Immature natural killer cell (primary cell): ENCODE results near the gene XPO1. TPM values are rescaled to one million over a fixed set of nuclear protein-coding genes. Genes with fewer than 3 reads are reported as not detected.
"Not testable (repeated sequence)": the region's sequence is repeated elsewhere in the genome, so short reads cannot be mapped to it uniquely, and the experiment has no call there.

Experiments used
- DNase-seq, 3 donors: peaks; one replicate each; pipeline ENCODE4 v3.0.0; 2022; ENCODE audit warnings: mixed read lengths in 1 of 3
- H3K27ac Mint-ChIP-seq, 6 donors: one replicate each; pipeline ENCODE4 v1.8.0; 2020; ENCODE audit warnings: mixed read lengths in 6 of 6, mild to moderate bottlenecking in 5 of 6, inconsistent platforms in 4 of 6, moderate library complexity in 3 of 6
- H3K27me3 Mint-ChIP-seq, 3 donors: one replicate each; pipeline ENCODE4 v1.8.0; 2020 to 2021; ENCODE audit warnings: low read depth in 3 of 3, mild to moderate bottlenecking in 3 of 3, mixed read lengths in 3 of 3, moderate library complexity in 3 of 3, inconsistent platforms in 1 of 3
- H3K36me3 Mint-ChIP-seq, 3 donors: one replicate each; pipeline ENCODE4 v1.8.0; 2020; ENCODE audit warnings: mixed read lengths in 3 of 3, inconsistent platforms in 2 of 3, mild to moderate bottlenecking in 2 of 3
- H3K4me1 Mint-ChIP-seq, 2 donors: one replicate each; pipeline ENCODE4 v1.8.0; 2020; ENCODE audit warnings: inconsistent platforms in 2 of 2, mild to moderate bottlenecking in 2 of 2, mixed read lengths in 2 of 2, moderate library complexity in 1 of 2
- H3K4me3 Mint-ChIP-seq, 5 donors: one replicate each; pipeline ENCODE4 v1.8.0; 2020; ENCODE audit warnings: mild to moderate bottlenecking in 5 of 5, mixed read lengths in 5 of 5, inconsistent platforms in 3 of 5, moderate library complexity in 3 of 5
- H3K9me3 Mint-ChIP-seq, 6 donors: one replicate each; pipeline ENCODE4 v1.8.0; 2020; ENCODE audit warnings: mild to moderate bottlenecking in 6 of 6, mixed read lengths in 6 of 6, inconsistent platforms in 4 of 6, moderate library complexity in 3 of 6
- polyA plus RNA-seq, 3 donors: library from polyadenylated mRNA; unstranded; fragments of 300-500 nt; fragmentation: Illumina TruSeq; gene quantifications; one replicate each; pipeline ENCODE4 v1.2.3, GENCODE V29; 2021

The XPO1 gene
- polyA plus RNA-seq, 3 donors from 2014 or later, result 19.7 to 44.4 (median 19.9) TPM

DNA sequence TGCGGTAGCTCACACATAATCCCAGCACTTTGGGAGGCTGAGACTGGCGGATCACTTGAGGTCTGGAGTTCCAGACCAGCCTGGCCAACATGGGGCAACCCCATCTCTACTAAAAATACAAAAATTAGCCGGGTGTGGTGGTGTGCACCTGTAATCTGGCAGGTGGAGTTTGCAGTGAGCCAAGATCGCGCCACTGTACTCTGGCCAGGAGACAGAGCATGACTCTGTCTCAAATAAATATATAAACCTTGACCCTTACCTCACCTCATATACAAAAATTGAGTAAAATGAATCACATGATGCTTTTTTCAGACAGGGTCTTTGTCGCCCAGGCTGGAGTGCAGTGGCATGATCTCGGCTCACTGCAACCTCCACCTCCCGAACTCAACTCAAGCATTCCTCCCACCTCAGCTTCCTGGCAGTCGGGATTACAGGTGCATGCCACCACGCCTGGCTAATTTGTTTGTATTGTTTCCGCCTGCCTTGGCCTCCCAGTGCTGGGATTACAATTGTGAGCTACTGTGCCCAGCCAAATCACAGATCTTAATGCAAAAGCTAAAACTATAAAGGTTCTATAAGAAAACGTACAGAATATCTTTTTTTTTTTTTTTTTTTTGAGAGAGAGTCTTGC lies 25.3 kb downstream of the XPO1 start:
- H3K27me3 Mint-ChIP-seq, result no peaks in the 10 kb centered on the region
- H3K4me1 Mint-ChIP-seq, result peaks cover 11 to 33% of the 10 kb centered on the region in 2 donors
- DNase-seq, result no peak
- H3K36me3 Mint-ChIP-seq, result peaks cover 0 to 17% (median 5%) of the 10 kb centered on the region in 3 donors
- peak overlapping the region in 3 of 6 donors; percentile 56 to 85 (median 64) for H3K27ac Mint-ChIP-seq
- no peaks in the 10 kb centered on the region for H3K9me3 Mint-ChIP-seq
- H3K4me3 Mint-ChIP-seq, result no peak overlapping the region

- Mint-ChIP-seq H3K9me3 (no peaks in the 10 kb centered on the region), H3K36me3 (peaks cover 0 to 10% (median 5%) of the 10 kb centered on the region in 3 donors), H3K4me3 (no peak overlapping the region), H3K4me1 (peaks cover 18 to 40% of the 10 kb centered on the region in 2 donors), H3K27ac (peak overlapping the region in 1 of 6 donors; percentile 12), H3K27me3 (peaks cover 0 to 2% (median 0%) of the 10 kb centered on the region in 3 donors)
- no peak for DNase-seq
Measured at GRCh38 chr2:61510674-61511671, 27.2 kb downstream of the XPO1 start.

- H3K36me3 Mint-ChIP-seq, result peaks cover 0 to 2% (median 0%) of the 10 kb centered on the region in 3 donors
- H3K4me3 Mint-ChIP-seq, result no peak overlapping the region
- peaks cover 19 to 30% of the 10 kb centered on the region in 2 donors for H3K4me1 Mint-ChIP-seq
- peak overlapping the region in 1 of 6 donors; percentile 22 for H3K27ac Mint-ChIP-seq
- H3K27me3 Mint-ChIP-seq, result peaks cover 0 to 2% (median 2%) of the 10 kb centered on the region in 3 donors
- DNase-seq, result no peak
- H3K9me3 Mint-ChIP-seq, result no peaks in the 10 kb centered on the region
Measured at GRCh38 chr2:61504949-61505348, 33.2 kb downstream of the XPO1 start.

- Mint-ChIP-seq H3K4me3 (no peak overlapping the region), H3K27ac (no peak overlapping the region), H3K36me3 (peaks cover 14 to 33% (median 23%) of the 10 kb centered on the region in 3 donors), H3K27me3 (no peaks in the 10 kb centered on the region), H3K4me1 (peaks cover 8 to 11% of the 10 kb centered on the region in 2 donors), H3K9me3 (no peaks in the 10 kb centered on the region)
- no peak for DNase-seq
Measured at GRCh38 chr2:61499060-61499459, 39.1 kb downstream of the XPO1 start.

DNA sequence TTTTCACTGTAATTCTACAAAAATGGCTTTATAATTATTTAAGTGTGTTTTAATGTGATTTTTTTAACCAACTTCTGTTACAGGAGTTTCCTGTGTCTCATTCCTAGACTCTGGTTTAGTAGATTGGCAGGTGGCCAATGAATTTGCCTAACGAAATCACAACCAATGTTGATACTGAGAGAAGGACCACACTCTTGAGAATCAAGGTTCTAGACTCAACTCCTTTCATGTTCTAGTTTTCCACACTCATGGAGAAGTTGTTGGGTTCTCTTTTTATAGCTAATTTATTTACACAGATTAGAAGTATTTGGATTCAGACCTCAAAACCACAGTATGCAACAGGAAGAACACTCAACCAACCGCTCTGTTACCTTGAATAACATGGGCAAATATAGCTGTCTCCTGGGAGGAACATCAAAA lies 44.6 kb downstream of the XPO1 start:
- H3K9me3 Mint-ChIP-seq, result no peaks in the 10 kb centered on the region
- H3K4me3 Mint-ChIP-seq, result peak overlapping the region in 2 of 5 donors; percentile 3 to 33
- peaks cover 16 to 26% of the 10 kb centered on the region in 2 donors for H3K4me1 Mint-ChIP-seq
- peak in 1 of 3 donors; percentile 8 for DNase-seq
- H3K27ac Mint-ChIP-seq, result peak overlapping the region; percentile 32 to 81 (median 77)
- peaks cover 12 to 44% (median 25%) of the 10 kb centered on the region in 3 donors for H3K36me3 Mint-ChIP-seq
- H3K27me3 Mint-ChIP-seq, result no peaks in the 10 kb centered on the region

DNA sequence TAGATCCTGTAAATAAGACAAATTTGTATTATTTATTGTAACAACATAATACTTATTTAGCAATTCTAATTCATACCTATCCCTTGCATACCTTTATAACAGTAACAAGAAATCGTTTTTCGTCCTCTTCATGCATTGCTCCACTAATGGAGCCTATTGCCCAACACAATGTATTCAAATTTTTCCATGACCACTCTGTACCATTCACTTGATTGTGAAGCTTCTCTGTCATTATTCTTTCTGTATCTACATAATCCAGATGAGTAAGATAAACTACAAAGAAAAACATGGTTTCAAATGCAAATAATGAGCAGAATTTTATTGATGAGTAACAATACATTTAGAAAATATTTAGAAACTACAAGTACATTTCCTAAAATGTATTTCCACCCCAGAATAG lies 45.7 kb downstream of the XPO1 start:
- peak overlapping the region in 3 of 6 donors; percentile 7 to 67 (median 64) for H3K27ac Mint-ChIP-seq
- no peak for DNase-seq
- H3K4me1 Mint-ChIP-seq, result peaks cover 16 to 35% of the 10 kb centered on the region in 2 donors
- H3K4me3 Mint-ChIP-seq, result no peak overlapping the region
- no peaks in the 10 kb centered on the region for H3K9me3 Mint-ChIP-seq
- H3K36me3 Mint-ChIP-seq, result peaks cover 6 to 46% (median 25%) of the 10 kb centered on the region in 3 donors
- no peaks in the 10 kb centered on the region for H3K27me3 Mint-ChIP-seq

DNA sequence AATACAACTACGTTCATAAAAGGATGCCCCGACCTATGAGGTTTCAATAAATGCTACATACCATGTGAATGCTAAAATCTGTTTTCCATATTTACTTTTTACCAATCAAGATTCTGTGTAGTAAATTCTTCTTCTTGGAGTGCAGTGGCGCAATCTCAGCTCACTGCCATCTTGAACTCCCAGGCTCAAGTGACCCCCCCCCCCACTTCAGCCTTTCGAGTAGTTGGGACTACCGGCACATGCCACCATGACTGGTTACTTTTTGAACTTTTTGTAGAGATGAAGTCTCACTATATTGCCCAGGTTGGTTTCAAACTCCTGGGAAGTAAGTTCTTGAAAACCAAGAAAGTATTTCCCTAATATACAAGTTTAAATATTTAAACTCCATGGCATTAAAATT lies 52.9 kb downstream of the XPO1 start:
- Mint-ChIP-seq H3K4me3 (no peak overlapping the region), H3K4me1 (peaks cover 0 to 21% of the 10 kb centered on the region in 2 donors), H3K36me3 (peaks cover under 1 to 53% (median 25%) of the 10 kb centered on the region in 3 donors), H3K27me3 (peaks cover 0 to 2% (median 0%) of the 10 kb centered on the region in 3 donors), H3K9me3 (no peaks in the 10 kb centered on the region), H3K27ac (no peak overlapping the region)
- DNase-seq, result no peak

DNA sequence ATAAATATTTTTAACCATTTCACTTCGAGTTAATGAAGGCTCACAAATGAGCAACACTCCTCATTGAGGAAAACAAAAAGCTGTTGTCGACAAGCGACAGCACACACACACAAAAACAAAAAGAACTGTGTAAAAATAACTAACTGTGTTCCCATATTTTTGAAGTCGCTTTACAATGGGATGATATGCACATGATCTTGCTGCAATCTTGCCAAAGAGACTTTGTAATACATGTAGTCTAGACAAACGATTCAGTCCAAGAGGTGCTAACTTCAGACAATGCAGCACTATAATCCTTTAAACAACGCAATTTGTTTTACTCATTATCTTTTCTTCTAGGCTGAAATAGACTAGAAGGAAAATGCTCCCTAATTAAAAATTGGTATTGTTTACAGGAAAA lies 60.1 kb downstream of the XPO1 start:
- Mint-ChIP-seq H3K27me3 (peaks cover 0 to 5% (median 0%) of the 10 kb centered on the region in 3 donors), H3K4me3 (no peak overlapping the region), H3K9me3 (no peaks in the 10 kb centered on the region), H3K36me3 (peaks cover 0 to 24% (median 9%) of the 10 kb centered on the region in 3 donors), H3K4me1 (peaks cover 2 to 7% of the 10 kb centered on the region in 2 donors), H3K27ac (peak overlapping the region in 3 of 6 donors; percentile 16 to 61 (median 57))
- DNase-seq, result no peak

DNA sequence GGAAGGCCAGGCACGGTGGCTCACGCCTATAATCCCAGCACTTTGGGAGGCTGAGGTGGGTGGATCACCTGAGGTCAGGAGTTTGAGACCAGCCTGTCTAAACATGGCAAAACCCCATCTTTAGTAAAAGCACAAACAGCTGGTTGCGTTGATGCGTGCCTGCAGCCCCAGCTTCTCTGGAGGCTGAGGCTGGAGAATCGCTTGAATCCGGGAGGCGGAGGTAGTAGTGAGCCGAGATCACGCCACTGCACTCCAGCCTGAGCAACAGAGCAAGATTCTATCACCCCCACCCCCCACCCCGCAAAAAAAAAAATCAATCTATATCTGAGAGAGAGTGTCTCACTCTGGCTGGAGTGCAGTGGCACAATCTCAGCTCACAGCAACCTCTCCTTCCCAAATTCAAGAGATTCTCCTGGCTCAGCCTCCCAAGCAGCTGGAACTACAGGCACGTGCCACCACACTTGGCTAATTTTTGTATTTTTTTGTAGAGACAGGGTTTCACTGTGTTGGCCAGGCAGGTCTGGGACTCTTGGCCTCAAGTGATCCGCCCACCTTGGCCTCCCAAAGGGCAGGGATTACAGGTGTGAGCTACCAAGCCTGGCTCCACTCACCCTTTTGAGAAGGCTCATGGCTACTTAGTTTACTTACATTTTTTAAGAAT lies 61.1 kb downstream of the XPO1 start:
- peaks cover 5 to 11% of the 10 kb centered on the region in 2 donors for H3K4me1 Mint-ChIP-seq
- not testable (repeated sequence) for H3K9me3 Mint-ChIP-seq, H3K4me3 Mint-ChIP-seq, DNase-seq, H3K27me3 Mint-ChIP-seq
- H3K36me3 Mint-ChIP-seq, result peaks cover 0 to 16% (median 5%) of the 10 kb centered on the region in 3 donors
- H3K27ac Mint-ChIP-seq, result peak overlapping the region in 4 of 6 donors; percentile 7 to 48 (median 20)

DNA sequence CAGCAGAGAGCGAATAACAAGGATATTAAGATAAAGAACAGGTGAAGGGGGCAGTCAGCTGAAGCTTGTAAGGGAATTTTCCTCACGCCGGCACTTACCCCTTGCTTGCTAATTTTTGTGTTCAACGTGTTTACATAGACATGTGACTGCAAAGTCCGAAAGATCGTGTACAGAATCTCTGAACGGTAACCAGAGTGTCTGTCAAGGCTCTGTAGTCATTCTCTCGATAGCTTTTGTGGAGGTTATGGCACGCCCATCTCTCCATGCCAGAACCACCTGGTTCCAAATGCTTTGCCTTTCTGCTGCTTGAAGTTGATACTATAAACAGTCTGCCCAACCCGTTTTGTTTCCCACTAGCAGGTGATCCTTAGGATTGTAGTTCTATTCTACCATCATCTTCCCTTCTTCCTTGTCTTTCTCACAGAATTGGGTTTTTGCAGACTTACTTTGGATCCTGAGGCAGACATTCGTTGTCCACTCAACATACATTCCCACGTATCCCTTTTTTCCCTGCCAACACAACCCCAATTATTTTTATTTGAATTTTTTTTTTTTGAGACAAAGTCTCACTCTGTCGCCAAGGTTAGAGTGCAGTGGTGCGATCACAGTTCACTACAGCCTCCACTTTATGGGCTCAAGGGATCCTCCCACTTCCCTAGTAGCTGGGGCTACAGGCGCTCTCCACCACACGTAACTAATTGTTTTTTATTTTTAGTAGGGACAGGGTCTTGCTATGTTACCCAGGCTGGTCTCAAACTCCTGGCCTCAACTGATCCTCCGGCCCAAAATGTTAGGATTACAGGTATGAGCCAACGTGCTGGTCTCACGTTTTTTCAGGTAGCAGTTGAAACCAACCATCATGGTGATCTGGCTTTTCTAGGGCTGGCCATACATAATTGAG lies 66.0 kb downstream of the XPO1 start:
- H3K27ac Mint-ChIP-seq, result peak overlapping the region; percentile 96 to 99 (median 98)
- peaks cover 7 to 15% (median 12%) of the 10 kb centered on the region in 3 donors for H3K27me3 Mint-ChIP-seq
- H3K9me3 Mint-ChIP-seq, result no peaks in the 10 kb centered on the region
- no peak for DNase-seq
- H3K36me3 Mint-ChIP-seq, result peaks cover 0 to 3% (median 0%) of the 10 kb centered on the region in 3 donors
- peak overlapping the region; percentile 85 to 97 (median 94) for H3K4me3 Mint-ChIP-seq
- H3K4me1 Mint-ChIP-seq, result peaks cover 32 to 39% of the 10 kb centered on the region in 2 donors

DNA sequence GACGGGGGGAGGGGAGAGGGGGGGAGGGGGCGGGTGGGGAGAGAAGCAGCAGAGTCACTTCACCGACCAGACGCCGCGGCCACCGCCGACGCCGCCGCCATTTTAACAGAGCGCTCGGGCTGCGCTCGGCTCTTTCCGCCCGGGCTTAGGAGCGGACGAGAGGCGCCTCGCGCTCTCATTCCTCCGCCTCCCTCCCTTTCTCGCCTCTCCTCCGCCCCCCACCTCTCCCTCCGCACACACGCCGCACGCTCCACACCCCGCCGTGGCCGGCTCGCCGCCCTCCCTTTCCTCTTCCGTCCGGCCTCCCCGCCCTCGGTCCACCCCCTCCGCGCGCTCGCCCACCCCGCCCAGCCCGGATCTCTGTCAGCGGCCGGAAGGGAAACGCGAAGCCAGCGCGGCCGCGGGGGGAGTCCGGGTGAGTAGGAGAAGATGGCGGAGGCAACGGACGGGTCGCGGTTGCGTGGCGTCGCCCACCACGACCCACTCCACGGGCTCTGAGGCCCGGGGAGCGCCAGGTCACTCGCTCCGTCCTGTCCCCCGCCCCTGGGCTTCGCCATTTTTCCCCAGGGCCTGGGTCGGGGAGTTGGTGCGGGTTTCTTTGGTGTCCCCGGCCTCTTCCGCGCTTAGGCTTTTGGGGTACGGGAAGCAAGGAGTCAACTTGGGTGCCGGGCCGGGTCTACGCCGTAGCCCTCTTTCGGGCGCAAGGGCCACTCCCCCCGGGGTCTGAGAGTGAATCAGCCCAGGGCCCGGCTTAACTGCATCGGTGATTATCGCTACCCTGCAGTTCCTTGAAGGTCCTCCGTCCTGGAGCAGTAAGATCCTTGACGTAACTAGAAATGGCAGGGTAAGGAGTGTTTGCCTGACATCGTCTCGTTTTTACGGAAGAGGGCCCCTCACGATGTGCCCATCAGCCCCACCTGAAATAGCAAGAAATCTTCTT lies 66.9 kb downstream of the XPO1 start, which contains the start of gene USP34:
TSS of gene USP34 (minus strand) at position 123 of the 940 bp plus-strand sequence. CDS start 395 bp downstream, outside the sequence.
- peaks cover 0 to 3% (median 0%) of the 10 kb centered on the region in 3 donors for H3K36me3 Mint-ChIP-seq
- peaks cover 36 to 45% of the 10 kb centered on the region in 2 donors for H3K4me1 Mint-ChIP-seq
- H3K27me3 Mint-ChIP-seq, result peaks cover 4 to 15% (median 12%) of the 10 kb centered on the region in 3 donors
- peak within 1 kb of the TSS; percentile 96 to 99 (median 98) for H3K27ac Mint-ChIP-seq
- H3K4me3 Mint-ChIP-seq, result peak within 1 kb of the TSS; percentile 95 to 97 (median 96)
- DNase-seq, result peak; percentile 92 to 96 (median 95)
- no peaks in the 10 kb centered on the region for H3K9me3 Mint-ChIP-seq
